DOHH2 (cell line): ENCODE measurements around the gene ASIC1.

Experiments
- H3F3A ChIP-seq: fragments of 200-600 bp; sonication (generic), shearing (Covaris generic); 2 replicates; pipeline ENCODE4 v1.6.0; 2016; ENCODE audit warnings: antibody characterized with exemption, mild to moderate bottlenecking; ENCODE audit not compliant: control insufficient read depth, insufficient read depth
- H3K27ac ChIP-seq: fragments of 200-600 bp; sonication (generic); 2 replicates; pipeline ENCODE4 v1.5.1; 2014; ENCODE audit warnings: low read depth, mild to moderate bottlenecking, low read length, moderate library complexity
- H3K27me3 ChIP-seq: fragments of 200-600 bp; sonication (generic); 2 replicates; pipeline ENCODE4 v1.6.1; 2014; ENCODE audit warnings: mild to moderate bottlenecking, low read length, mixed read lengths; ENCODE audit not compliant: control insufficient read depth
- H3K36me3 ChIP-seq: fragments of 200-600 bp; sonication (generic); 2 replicates; pipeline ENCODE4 v1.6.1; 2014; ENCODE audit warnings: mild to moderate bottlenecking, low read length, moderate library complexity, mixed read lengths; ENCODE audit not compliant: control insufficient read depth
- H3K4me1 ChIP-seq: fragments of 200-600 bp; sonication (generic); 2 replicates; pipeline ENCODE4 v1.6.1; 2014; ENCODE audit warnings: mild to moderate bottlenecking, low read length, mixed read lengths; ENCODE audit not compliant: control insufficient read depth
- H3K4me2 ChIP-seq: fragments of 200-600 bp; sonication (generic); 2 replicates; pipeline ENCODE4 v1.6.0; 2014; ENCODE audit warnings: mild to moderate bottlenecking, low read length, moderate library complexity
- H3K4me3 ChIP-seq: fragments of 200-600 bp; sonication (generic); 2 replicates; pipeline ENCODE4 v1.5.1; 2014; ENCODE audit warnings: mild to moderate bottlenecking, low read length, mixed read lengths
- H3K79me2 ChIP-seq: fragments of 200-600 bp; sonication (generic); 2 replicates; pipeline ENCODE4 v1.6.1; 2014; ENCODE audit warnings: mild to moderate bottlenecking, low read length, mixed read lengths; ENCODE audit not compliant: control insufficient read depth
- H3K9me2 ChIP-seq: fragments of 200-600 bp; sonication (generic); replicated peaks from 2 replicates; pipeline ENCODE4 v1.6.1; 2014; ENCODE audit warnings: mild to moderate bottlenecking, low read length, mixed read lengths; ENCODE audit not compliant: control insufficient read depth
- H3K9me3 ChIP-seq: fragments of 200-600 bp; sonication (generic); 2 replicates; pipeline ENCODE4 v1.6.1; 2014; ENCODE audit warnings: antibody characterized with exemption, low read length, mixed read lengths; ENCODE audit not compliant: control insufficient read depth, insufficient read depth
- H4K20me1 ChIP-seq: fragments of 200-600 bp; sonication (generic); 2 replicates; pipeline ENCODE4 v1.6.0; 2014; ENCODE audit warnings: low read depth, mild to moderate bottlenecking, antibody characterized with exemption, low read length, moderate library complexity; ENCODE audit not compliant: control insufficient read depth, insufficient read depth
- EZH2phosphoT487 ChIP-seq: fragments of 200-600 bp; sonication (generic); IDR thresholded peaks from 2 replicates; pipeline ENCODE4 v1.6.1; 2017; ENCODE audit warnings: borderline replicate concordance, mild to moderate bottlenecking, antibody characterized with exemption, low read length, moderate library complexity, mixed read lengths
- TF ChIP-seq, protein P1 (sequence below): fragments of 200-600 bp; sonication (generic); IDR thresholded peaks from one replicate; pipeline ENCODE4 v1.5.1; 2014; ENCODE audit warnings: antibody characterized with exemption, mild to moderate bottlenecking, low read depth, low read length; ENCODE audit not compliant: poor library complexity, severe bottlenecking

Gene ASIC1

DNA sequence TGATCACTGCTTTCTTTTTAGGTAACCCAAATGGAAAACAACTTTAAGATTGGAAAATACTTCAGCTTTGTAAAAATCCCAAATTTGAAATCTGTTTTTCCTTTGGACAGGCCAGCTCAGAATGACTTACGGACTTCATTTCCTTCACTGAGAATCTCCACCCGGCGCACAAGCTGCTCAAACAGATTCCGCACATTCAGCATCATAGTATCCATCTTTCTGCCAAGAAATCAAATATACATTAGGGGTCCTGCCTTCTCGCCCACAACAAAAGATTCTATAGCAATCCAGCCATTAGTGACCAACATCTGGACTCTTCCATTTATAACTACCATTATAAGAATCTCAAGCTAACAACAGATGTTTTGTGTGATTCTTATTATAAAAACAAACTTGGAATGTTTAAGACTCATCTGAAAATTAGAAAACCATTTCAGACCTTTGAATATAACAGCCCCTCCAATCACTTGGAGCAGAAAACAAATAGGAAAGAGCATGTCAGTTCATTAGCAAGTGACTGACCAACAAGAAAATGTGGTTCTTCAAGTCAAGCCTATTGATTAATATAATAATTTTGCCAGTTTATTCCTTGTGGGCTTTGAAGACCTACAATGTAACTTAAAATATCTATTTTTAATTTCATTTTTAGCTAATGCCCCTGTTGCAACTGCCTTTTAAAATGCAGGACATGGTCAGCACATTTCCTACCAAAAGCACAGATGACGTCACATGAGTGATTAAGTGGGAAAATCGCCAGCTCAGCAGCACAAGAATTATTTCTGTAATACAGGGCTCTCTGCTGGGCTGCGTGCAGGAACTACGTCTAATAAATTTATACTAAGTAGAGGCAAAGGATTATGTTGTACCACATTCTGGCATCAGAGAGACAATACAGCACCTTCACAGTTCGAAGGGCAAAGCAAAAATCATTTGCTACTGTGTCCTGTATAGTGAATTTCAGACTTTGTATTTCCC, 40.6 kb upstream of the ASIC1 start:
- Histone ChIP-seq H3K79me2 (peaks cover 83% of the 10 kb centered on the region), H3K4me3 (no peak overlapping the region), H3K27me3 (no peaks in the 10 kb centered on the region), H3K36me3 (peaks cover 61% of the 10 kb centered on the region), H3K9me2 (no peaks in the 10 kb centered on the region), H3K27ac (no peak overlapping the region), H3F3A (no peaks in the 10 kb centered on the region), H3K9me3 (no peaks in the 10 kb centered on the region), H3K4me1 (peaks cover 10% of the 10 kb centered on the region), H4K20me1 (peaks cover 16% of the 10 kb centered on the region; the same call in 1 of the 2 replicates), H3K4me2 (no peak overlapping the region)
- TF ChIP-seq EZH2phosphoT487 = no peak
- TF ChIP-seq, protein P1, sequence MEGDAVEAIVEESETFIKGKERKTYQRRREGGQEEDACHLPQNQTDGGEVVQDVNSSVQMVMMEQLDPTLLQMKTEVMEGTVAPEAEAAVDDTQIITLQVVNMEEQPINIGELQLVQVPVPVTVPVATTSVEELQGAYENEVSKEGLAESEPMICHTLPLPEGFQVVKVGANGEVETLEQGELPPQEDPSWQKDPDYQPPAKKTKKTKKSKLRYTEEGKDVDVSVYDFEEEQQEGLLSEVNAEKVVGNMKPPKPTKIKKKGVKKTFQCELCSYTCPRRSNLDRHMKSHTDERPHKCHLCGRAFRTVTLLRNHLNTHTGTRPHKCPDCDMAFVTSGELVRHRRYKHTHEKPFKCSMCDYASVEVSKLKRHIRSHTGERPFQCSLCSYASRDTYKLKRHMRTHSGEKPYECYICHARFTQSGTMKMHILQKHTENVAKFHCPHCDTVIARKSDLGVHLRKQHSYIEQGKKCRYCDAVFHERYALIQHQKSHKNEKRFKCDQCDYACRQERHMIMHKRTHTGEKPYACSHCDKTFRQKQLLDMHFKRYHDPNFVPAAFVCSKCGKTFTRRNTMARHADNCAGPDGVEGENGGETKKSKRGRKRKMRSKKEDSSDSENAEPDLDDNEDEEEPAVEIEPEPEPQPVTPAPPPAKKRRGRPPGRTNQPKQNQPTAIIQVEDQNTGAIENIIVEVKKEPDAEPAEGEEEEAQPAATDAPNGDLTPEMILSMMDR = no peak

DNA sequence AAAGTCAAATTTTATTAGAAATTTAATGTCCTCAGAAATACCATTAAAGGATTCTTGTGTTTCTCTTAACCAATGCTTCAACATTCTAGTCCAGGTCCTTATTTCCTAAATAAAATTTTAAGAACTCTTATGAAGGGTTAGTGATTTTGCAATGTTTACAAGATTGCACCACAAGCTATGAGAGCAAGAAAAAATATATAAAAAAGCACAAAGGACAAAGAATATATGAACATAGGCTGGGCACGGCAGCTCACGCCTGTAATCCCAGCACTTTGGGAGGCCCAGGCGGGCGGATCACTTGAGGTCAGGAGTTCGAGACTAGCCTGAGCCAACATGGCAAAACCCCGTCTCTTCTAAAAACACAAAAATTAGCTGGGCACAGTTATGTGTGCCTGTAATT, 39.8 kb upstream of the ASIC1 start:
- Histone ChIP-seq H3K79me2 (peaks cover 91% of the 10 kb centered on the region), H3K4me2 (no peak overlapping the region), H3K27ac (no peak overlapping the region), H3K9me3 (no peaks in the 10 kb centered on the region), H3K4me1 (peaks cover 17% of the 10 kb centered on the region), H3K9me2 (no peaks in the 10 kb centered on the region), H3K36me3 (peaks cover 69% of the 10 kb centered on the region), H3K27me3 (no peaks in the 10 kb centered on the region), H3K4me3 (no peak overlapping the region), H3F3A (no peaks in the 10 kb centered on the region), H4K20me1 (peaks cover 16% of the 10 kb centered on the region; the same call in 1 of the 2 replicates)
- TF ChIP-seq, protein P1 = no peak
- TF ChIP-seq EZH2phosphoT487 = no peak

DNA sequence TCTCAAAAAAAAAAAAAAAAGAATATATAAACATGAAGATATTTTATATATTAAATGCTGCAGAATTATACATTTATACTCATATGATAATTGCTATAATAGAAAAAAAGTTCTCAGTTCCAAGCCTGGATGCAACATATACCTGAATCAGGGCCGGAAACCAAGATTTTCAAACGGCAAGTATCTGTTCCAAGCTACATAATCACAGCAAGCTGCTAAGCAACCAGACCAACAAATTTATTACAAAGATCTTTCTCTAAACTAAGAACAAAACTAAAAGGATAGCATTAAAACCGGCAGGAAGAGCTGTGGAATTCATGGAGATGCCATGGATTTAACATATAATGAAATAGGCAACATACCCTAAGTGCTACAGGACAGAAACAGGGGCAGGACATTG, 39.2 kb upstream of the ASIC1 start:
- H3K4me3 ChIP-seq = no peak overlapping the region
- H3K27me3 ChIP-seq = no peaks in the 10 kb centered on the region
- H3K79me2 ChIP-seq = peaks cover 95% of the 10 kb centered on the region
- H3K36me3 ChIP-seq = peaks cover 73% of the 10 kb centered on the region
- H3F3A ChIP-seq = no peaks in the 10 kb centered on the region; the same call in 1 of the 2 replicates
- H3K27ac ChIP-seq = no peak overlapping the region
- no peaks in the 10 kb centered on the region for H3K9me2 ChIP-seq
- no peak overlapping the region for H3K4me2 ChIP-seq
- H3K4me1 ChIP-seq = peaks cover 22% of the 10 kb centered on the region
- no peaks in the 10 kb centered on the region for H3K9me3 ChIP-seq
- peaks cover 16% of the 10 kb centered on the region; the same call in 1 of the 2 replicates for H4K20me1 ChIP-seq
- TF ChIP-seq, protein P1 = no peak
